ENCODE measurements around the gene WDR88.

- TF ChIP-seq GATA3 (IDR thresholded peaks at IDR 0.05; ENCODE audit: low read depth, low read length) = no peak
- no peak for TF ChIP-seq GATA2 (IDR thresholded peaks at IDR 0.05; ENCODE audit: low read depth, low read length)
Observed at GRCh38 chr19:33207903-33208302, 76.0 kb downstream of the WDR88 start.
